GM21576 (cell line): Measurements from ENCODE around the gene EPAS1.

Source experiments
- ATAC-seq: cut with Tn5 transposase; IDR thresholded peaks from one replicate; pipeline ENCODE4 v1.9.1; 2021; ENCODE audit warnings: mild to moderate bottlenecking, moderate library complexity; ENCODE audit not compliant: unreplicated experiment

Gene EPAS1

DNA sequence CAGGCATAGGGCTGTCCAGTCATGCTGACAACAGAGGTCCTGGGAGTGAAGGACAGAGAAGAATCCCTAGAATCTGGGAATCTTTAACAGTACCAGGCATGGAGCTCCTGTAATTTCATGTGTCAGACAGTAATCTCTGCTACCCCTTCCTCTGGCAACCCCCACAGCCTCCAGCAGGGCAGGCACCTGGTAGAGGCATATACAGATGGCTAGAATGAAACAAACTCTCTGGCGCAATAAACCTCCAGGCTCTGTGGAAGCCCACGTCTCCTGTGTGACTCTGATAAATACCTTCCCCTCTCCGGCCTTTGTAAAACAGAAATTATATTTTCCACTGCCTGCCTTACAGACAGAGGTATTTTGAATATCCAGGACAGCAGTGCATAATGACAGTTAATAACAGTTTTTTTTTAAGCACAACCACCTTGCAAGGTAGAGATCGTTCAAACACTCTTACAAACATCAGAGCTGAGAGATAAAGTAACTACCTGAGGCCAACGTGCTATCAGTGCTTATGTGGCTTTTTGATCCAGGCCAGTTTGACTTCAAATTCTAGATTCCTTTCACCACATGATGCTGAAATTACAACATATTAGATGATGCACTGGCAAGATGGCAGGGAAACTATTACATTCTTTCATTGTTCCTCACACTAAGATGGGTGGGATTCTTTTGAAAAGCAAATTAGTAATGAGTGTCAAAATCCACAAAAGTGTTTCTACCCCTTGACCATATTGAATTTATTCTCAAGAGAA is 134.5 kb downstream of the EPAS1 start:
- ATAC-seq: no peak

DNA sequence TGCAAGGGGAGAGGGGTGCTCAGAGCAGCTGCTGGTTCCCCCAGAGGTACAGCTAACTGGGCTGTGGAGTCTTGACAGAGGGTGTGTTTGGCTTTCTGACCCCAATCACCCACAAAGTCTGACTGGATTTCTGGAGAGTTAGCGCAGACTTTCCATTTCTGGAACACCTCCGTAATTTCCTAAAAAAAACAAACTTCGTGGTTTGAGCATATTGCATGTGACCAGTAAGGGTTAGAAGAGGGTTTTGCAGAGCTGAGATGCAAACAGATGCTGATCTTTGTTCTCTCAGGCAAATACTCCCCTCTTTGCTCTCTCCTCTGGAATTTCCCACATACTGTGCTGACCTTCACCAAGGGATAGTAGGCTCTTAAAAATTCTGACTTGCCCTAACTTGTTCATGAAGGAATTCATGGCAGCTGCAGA is 137.7 kb downstream of the EPAS1 start:
- ATAC-seq: no peak

DNA sequence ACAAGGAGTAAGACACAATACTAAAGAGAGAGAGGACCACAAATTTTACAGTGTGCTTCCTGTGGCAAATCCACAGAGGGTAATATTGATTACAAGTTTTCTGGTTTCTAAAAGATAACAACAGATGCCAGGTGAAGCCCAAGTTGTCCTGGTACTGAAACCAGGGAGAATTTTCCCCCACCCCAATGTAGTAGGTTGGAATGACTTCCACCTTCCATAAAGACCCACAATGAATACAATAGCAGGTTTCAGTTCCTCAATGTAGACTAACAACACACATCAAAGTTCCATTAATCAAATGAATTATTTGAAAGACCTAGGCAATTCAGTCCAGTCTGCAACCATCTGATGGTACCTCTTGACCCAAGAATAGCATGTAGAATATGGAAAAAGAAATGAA is 138.1 kb downstream of the EPAS1 start:
- no peak for ATAC-seq

DNA sequence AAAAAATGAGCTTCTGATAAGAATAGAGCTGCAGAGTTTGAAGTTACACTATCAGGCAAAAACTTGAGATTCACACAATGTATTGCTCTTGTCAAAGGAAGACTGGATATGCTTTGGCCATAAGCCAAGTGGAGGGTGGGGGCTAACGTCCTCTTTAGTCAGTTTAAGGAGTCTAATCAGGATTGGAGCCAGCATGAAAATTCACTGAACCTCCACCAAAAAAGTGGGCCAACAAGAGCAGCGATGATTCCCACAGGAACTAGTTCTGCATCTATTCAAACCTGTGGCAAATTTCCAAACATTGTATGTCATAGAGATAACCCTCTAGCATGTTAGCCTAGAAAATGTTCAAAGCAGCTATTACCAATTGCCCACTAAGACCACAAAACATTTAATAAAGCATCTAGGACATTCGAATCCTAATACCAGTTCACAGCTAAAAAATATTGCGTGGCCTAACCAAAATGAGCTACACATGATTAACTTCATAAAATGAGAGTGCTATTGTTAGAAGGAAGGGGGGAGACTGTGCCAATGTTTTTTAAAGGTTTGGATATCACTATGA is 138.7 kb downstream of the EPAS1 start:
- ATAC-seq: no peak
